Body of pancreas (tissue), 4 donors: ENCODE measurements around the gene DLGAP1.

Experiments
- CTCF ChIP-seq, 7 experiments: fragments of 450-650 bp in 4 of 7; fragments of 200-600 bp in 3 of 7; sonication (generic) in 3 of 7; IDR thresholded peaks; one replicate each; pipeline ENCODE4 v1.5.1; 2016 to 2019; ENCODE audit warnings: antibody characterized with exemption in 7 of 7
- POLR2A ChIP-seq, 3 donors: fragments of 450-650 bp; IDR thresholded peaks; one replicate each; pipeline ENCODE4 v1.6.1; 2016; ENCODE audit warnings: antibody characterized with exemption in 3 of 3, mild to moderate bottlenecking in 2 of 3

- no peak for TF ChIP-seq CTCF (IDR thresholded peaks at IDR 0.05)
- TF ChIP-seq POLR2A (IDR thresholded peaks at IDR 0.05) = no peak
Observed at GRCh38 chr18:3757361-3757760, 697.7 kb downstream of the DLGAP1 start.
